GM21447 (cell line): ENCODE measurements around the gene FAM240A.
"Not testable (repeated sequence)": the region's sequence is repeated elsewhere in the genome, so short reads cannot be mapped to it uniquely, and the experiment has no call there.

ENCODE experiments used
- ATAC-seq: cut with Tn5 transposase; IDR thresholded peaks from one replicate; pipeline ENCODE4 v1.9.1; 2021; ENCODE audit not compliant: unreplicated experiment

Gene FAM240A

GRCh38 chr3:46612324-46612723 is at the start of gene FAM240A:
FAM240A (plus strand) TSS chr3:46612525; CDS start chr3:46612684, 159 bp downstream.
- ATAC-seq: no peak

DNA sequence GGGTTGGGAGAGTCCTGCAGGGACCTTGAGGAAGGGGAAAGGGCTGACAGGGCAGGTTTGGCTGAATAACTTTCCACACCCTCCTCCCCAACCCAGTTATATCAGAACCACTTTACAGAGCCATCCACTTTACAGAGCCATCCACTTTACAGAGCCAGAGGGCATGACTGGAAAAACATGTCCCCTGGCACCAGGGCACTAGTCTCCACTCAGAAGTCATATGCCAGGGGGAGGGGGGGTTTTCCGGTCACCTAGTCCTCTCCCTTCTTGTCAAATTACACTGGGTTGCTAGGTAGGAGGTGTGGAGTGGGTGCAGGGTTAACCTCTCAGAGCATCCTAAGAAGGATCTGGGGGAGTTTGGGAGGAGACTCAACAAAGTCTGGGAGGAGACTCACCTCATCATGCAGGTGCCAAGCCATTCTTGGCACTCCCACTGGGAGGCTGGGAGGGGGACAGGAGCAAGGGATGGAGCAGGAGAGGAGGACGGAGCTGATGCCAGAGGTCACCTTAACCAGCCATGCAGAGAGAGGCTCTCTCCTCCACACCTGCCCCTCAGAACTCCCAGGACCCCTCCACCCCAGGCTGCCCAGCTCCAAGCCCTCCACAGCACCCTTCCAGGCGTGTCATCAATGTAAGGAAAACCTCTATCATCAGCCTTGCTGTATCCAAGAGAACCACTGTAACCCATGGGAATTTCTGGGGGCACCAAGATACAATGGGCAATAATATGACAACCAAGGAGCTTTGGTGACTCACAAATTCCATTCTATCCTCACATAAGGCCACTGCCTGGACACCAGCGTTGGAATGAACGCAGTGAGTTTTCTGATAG is 47.9 kb upstream of the FAM240A start:
- no peak for ATAC-seq

GRCh38 chr3:46565077-46565476 is 47.2 kb upstream of the FAM240A start:
- ATAC-seq: no peak

- ATAC-seq: no peak
Observed at GRCh38 chr3:46565607-46566039, 46.7 kb upstream of the FAM240A start.

DNA sequence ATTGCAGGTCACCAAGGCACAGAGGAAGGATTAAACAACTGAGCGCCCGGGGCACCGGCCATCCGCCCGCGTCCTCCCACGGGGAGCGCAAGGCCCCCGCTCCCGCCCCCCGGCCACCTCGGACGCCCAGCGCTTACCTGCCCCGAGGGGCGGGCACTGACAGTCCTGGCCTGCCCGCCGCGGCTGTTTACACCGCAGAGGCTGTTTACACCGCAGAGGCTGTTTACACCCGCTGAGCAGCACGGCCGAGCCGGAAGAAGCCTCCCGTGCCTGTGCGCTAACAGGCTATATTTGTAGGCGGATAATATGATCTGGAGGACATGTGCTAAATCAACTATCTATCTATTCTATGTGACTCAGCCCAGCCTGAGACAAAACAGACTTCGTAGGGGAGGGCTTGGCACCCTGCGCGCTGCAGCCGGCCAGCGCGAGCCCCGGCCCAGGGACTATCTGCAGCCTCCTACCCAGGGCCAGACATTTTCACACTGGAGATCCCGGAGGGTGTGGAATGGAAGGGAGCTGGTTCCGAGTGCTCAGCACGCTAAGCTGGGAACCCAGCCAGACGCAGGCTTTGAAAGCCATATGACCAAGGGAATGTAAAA is 46.2 kb upstream of the FAM240A start, which contains the start of gene LRRC2:
TSS of gene LRRC2 (minus strand) at position 263 of the 602 bp plus-strand sequence. CDS start 14,711 bp downstream, outside the sequence.
- ATAC-seq: no peak

- no peak for ATAC-seq
Observed at GRCh38 chr3:46571684-46572083, 40.6 kb upstream of the FAM240A start.

DNA sequence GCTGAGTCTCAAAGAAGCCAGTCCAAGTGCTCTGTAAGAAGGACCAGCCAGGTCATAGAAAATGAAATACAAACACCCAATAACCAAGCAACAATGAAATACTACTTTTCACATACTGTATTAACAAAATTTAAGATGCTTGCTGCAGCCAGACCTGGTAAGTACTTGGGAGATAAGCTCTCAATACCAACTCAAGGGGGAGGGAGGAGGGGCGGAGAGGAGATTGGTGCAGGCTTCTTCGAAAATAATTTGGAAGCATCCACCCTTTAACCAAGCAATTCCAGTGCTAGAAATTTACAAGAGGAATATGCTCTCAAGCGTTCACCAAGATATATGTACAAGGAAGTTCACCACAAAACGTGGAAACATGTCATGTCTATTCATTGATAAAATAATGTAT is 38.6 kb upstream of the FAM240A start:
- no peak for ATAC-seq

DNA sequence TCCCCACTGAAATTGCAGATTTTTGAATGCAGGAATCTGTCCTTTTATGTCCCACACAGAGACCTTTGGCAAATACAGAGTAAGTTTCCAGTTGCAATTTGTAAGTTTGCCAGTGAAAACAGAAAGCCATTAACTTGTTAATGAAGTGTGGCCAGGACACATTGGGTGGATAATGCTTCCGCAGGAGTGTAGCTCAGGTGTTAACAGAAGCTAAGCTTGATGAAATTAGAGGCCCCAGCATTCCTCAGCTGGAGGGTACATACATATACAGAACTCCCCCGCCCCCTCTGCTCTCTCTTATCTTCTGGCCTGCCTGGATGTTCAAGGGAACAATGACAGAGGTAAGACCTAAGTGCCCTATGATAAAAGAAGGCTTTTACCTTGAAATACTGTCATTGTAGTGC is 38.1 kb upstream of the FAM240A start:
- ATAC-seq: no peak

- no peak for ATAC-seq
Observed at GRCh38 chr3:46574881-46575576, 37.3 kb upstream of the FAM240A start.

DNA sequence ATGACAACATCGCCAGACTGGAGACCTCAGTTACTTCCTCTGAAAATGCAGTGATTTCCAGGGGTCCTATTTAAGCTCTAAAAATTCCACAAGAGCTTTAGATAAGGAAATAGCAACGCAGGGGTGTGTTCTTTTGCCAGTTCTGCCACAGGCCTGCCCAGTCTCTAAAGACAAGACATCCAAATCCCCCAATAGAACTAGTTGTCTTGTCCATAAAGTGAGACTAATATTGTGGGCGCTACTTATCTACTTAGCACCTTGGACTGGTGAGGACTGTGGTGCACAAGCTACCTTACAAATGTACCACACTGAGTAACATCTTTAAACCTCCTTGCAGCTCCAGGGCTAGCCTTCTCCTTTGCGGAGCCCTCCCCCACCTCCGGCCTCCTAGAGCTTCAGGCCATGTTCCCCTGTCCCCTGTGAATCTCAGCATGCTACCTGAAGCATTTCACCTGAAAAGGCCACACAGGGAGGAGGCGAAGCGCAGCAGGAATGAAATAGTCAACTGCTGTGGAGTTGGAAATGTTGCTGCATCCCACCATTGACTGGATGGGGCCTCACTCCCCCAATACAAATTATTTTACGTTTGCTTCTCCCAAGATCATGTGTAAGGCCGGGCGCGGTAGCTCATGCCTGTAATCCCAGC is 36.6 kb upstream of the FAM240A start:
- ATAC-seq: no peak

DNA sequence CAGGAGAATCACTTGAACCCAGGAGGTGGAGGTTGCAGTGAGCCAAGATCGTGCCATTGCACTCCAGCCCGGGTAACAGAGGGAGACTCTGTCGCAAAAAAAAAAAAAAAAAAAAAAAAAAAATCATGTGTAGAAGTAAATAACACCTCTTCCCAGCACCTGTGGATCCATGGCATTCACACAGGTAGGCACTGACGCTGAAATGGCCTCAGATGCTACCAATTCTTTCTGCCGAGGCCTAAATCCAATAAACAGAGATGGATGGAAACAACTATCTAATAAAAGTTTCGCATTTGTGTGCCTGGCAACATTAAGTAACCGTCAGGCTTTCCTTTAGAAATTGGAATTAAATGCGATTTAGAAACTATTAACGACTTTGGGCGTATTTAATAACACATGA is 35.9 kb upstream of the FAM240A start:
- ATAC-seq: no peak

DNA sequence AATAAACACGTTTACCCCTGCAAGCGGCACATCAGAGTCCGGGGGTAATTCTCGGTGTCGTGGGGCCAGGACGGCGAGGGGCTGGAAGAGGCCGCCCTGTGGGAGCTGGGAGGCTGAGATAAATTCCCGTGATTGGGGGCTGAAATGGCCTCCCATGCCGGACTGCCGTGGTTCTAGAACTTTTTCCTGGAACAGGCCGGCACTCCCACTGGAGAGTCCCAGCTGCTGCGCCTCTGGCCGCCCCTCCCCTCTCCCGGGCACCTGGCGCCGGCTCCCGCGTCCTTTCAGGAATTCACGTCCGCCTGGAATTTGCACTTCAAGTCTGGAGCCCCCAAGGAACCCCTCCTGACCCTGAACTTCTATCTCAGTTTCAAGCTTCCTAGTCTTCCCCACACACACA is 35.4 kb upstream of the FAM240A start:
- ATAC-seq: no peak

DNA sequence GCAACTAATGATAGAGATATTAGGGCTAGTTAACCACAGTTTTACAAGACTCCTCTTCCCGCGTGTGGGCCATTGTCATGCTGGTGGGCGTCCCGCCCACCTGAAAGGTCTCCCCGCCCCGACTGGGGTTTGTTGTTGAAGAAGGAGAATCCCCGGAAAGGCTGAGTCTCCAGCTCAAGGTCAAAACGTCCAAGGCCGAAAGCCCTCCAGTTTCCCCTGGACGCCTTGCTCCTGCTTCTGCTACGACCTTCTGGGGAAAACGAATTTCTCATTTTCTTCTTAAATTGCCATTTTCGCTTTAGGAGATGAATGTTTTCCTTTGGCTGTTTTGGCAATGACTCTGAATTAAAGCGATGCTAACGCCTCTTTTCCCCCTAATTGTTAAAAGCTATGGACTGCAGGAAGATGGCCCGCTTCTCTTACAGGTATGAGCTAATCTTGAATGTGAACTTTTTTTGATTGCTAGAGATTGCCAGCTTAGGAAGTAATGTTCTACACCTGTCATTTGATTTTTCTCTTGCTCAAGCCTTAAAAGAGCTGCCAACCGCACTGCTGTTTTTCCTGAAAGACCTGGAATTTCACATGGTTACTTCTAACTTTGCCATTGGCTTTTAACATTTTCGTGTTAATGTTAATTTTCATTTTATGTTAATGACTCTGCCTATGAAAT is 34.6 kb upstream of the FAM240A start:
- not testable (repeated sequence) for ATAC-seq

- no peak for ATAC-seq
Observed at GRCh38 chr3:46578973-46579755, 33.2 kb upstream of the FAM240A start.

GRCh38 chr3:46579756-46580286 is 32.5 kb upstream of the FAM240A start:
- ATAC-seq: no peak

GRCh38 chr3:46580675-46581074 is 31.6 kb upstream of the FAM240A start:
- no peak for ATAC-seq

DNA sequence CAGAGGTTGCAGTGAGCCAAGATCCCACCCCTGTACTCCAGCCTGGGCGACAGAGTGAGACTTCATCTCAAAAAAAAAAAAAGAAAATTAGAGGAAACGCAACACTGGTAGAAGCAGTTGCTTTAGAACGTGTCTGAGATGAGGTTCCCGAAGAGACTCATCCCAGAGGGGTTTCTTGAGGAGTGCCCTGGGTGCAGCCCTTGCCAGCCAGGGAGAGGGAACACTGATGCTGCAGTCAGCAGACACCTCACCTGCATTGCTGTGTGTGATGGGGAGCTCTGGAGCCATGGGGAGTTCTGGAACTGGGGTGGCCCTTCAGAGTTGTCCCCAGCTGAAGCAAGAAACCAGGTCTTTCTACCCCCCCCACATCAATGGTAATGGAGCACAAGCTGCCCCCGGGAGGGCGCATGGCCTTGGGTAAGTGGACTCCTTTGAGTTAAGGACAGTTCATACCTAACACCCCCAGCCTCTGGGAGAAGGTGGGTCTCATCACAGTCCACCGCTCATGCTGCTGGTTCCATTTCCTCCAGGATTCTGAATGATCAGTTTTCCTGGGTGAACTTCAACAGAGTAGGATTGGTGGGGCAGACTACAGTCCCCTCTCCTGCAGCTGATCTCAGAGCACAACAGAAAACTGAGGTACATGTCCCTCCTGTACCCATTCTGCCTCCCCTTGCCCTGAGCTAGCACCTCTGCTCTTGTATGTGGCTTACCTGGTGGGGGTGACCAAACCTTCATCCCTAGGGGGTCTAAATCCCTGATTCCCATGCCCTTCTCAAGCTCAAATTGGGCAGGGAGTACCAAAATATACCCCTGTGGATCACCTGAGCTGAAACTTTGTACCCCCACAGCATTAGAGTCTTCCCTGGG is 27.5 kb upstream of the FAM240A start:
- ATAC-seq: no peak

GRCh38 chr3:46585799-46586693 is 26.3 kb upstream of the FAM240A start:
- no peak for ATAC-seq
